NT2/D1 (cell line): ENCODE measurements around the gene RBPJ.

ENCODE experiments used
- SUZ12 ChIP-seq: IDR thresholded peaks from 2 replicates; pipeline ENCODE4 v1.6.1; 2011; ENCODE audit not compliant: insufficient read length, insufficient read depth; ENCODE audit errors: extremely low read depth
- YY1 ChIP-seq: IDR thresholded peaks from 2 replicates; pipeline ENCODE4 v1.6.1; 2011; ENCODE audit not compliant: insufficient read length, insufficient read depth
- ZNF274 ChIP-seq: IDR thresholded peaks from 2 replicates; pipeline ENCODE4 v1.6.1; 2011; ENCODE audit warnings: mild to moderate bottlenecking, low read depth, low read length

GRCh38 chr4:26337612-26338011 is 16.8 kb downstream of the RBPJ start:
- TF ChIP-seq ZNF274 (no peak), SUZ12 (no peak), YY1 (no peak)
